Glomerular visceral epithelial cell (primary cell): ENCODE data around the gene PIGT.
A peak's percentile ranks its signal among the peaks of the same experiment; 100 is the strongest.
"Not testable (repeated sequence)": the region's sequence is repeated elsewhere in the genome, so short reads cannot be mapped to it uniquely, and the experiment has no call there.

ENCODE experiments used
- DNase-seq: peaks from one replicate; pipeline ENCODE4 v3.0.0-alpha.2; 2016; ENCODE audit errors: extremely low spot score

Gene PIGT

GRCh38 chr20:45462711-45463509 is 47.0 kb downstream of the PIGT start:
- no peak for DNase-seq

GRCh38 chr20:45463709-45464108 is 47.8 kb downstream of the PIGT start:
- no peak for DNase-seq

GRCh38 chr20:45465491-45466266 is 49.7 kb downstream of the PIGT start:
- DNase-seq: no peak

GRCh38 chr20:45467172-45467571 is 51.2 kb downstream of the PIGT start:
- DNase-seq: no peak

DNA sequence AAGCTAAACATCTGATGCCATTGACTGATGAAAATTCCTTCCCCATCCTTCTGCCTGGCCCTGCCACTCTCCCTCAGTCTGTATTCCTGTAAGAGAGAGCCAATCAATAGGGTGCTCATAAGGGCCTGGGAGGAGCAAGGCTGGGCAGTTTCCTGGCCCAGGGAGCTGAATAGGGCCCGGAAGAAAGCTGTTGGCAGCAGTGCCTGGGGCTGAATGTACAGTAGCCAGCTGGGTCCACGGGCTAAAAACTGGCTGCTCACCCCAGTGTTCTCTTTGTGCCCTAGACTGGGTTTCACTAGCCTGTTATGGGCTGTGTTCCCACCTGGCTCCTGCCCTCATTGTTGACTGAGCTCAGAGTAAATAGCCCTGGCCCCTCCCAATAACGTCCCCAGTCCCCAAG is 51.9 kb downstream of the PIGT start:
- DNase-seq: no peak

GRCh38 chr20:45469336-45470261 is 53.7 kb downstream of the PIGT start, which contains the start of gene WFDC2:
Gene WFDC2 (plus strand): TSS chr20:45469753. CDS start chr20:45469782, 29 bp downstream.
- DNase-seq: no peak

GRCh38 chr20:45470262-45470931 is 54.5 kb downstream of the PIGT start:
- peak; percentile 72 for DNase-seq

- DNase-seq: peak; percentile 29
Observed at GRCh38 chr20:45470937-45471336, 55.0 kb downstream of the PIGT start.

DNA sequence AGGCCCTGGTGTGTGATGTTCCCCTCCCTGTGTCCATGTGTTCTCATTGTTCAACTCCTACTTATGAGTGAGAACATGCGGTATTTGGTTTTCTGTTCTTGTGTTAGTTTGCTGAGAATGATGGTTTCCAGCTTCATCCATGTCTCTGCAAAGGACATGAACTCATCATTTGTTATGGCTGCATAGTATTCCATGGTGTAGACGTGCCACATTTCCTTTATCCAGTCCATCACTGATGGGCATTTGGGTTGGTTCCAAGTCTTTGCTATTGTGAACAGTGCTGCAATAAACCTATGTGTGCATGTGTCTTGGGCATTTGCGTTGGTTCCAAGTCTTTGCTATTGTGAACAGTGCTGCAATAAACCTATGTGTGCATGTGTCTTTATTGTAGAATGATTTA is 56.3 kb downstream of the PIGT start:
- DNase-seq: not testable (repeated sequence)
